Chondrocyte (in vitro differentiated cells): ENCODE data around the gene SDCBP2. TPM values are rescaled to one million over a fixed set of nuclear protein-coding genes. Genes with fewer than 3 reads are reported as not detected.

ENCODE experiments used
- DNase-seq: peaks from one replicate; pipeline ENCODE4 v3.0.0; 2021; ENCODE audit warnings: mixed read lengths, low spot score
- H3K27ac Mint-ChIP-seq: one replicate; pipeline ENCODE4 v1.8.0; 2021; ENCODE audit warnings: mild to moderate bottlenecking, moderate library complexity, mixed read lengths; ENCODE audit not compliant: unreplicated experiment
- H3K27me3 Mint-ChIP-seq: 2 replicates; pipeline ENCODE4 v1.8.0; 2021; ENCODE audit warnings: low read depth, mixed read lengths
- H3K36me3 Mint-ChIP-seq: 2 replicates; pipeline ENCODE4 v1.8.0; 2021; ENCODE audit warnings: low read depth, mixed read lengths
- H3K4me1 Mint-ChIP-seq: 2 replicates; pipeline ENCODE4 v1.8.0; 2021; ENCODE audit warnings: low read depth, mild to moderate bottlenecking, mixed read lengths
- H3K4me3 Mint-ChIP-seq: one replicate; pipeline ENCODE4 v1.8.0; 2021; ENCODE audit warnings: mild to moderate bottlenecking, moderate library complexity, mixed read lengths; ENCODE audit not compliant: unreplicated experiment
- H3K9me3 Mint-ChIP-seq: 2 replicates; pipeline ENCODE4 v1.8.0; 2021; ENCODE audit warnings: low read depth, mixed read lengths
- total RNA-seq: library from RNA; stranded (reverse); gene quantifications from 3 replicates; pipeline ENCODE4 v1.2.1, GENCODE V29; 2021
- TF ChIP-seq, protein P1 (sequence below): fragments of 200-600 bp; sonication (generic); IDR thresholded peaks from 2 replicates; pipeline ENCODE4 v1.5.0; 2021; ENCODE audit warnings: antibody characterized with exemption, mild to moderate bottlenecking, moderate library complexity

The SDCBP2 gene
- total RNA-seq, 1 donor from 2014 or later: 2.3 TPM

DNA sequence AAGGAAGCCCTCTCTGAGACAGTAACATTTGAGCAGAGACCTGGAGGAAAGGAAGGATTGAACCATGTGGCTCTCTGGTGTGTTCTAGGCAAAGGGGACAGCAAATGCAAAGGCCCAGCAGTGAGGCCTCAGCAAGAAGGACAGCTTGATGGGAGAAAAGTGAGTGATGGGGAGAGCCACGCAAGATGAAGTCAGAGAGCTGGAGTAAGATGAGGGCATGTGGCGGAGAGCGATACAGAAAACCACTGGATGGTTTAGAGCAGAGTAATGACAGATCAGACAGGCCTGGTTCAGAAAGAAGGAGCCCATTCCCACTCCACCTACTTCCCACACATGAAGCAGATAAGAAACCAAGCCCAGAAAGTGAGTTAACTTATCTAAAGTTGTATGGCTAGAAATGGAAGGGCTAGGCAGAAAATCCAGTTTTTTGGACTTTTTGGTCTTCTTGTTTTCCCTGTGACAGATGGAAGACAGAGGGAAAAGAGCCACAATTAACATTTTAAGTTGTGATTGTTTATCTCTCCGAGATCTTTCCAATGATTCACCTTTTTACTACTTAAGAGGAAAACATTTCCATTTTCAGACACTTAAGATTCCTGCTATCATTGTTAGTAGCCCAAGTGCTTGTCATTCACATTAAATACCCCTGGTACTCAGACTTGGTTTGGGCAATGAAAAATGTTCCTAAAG is 63.6 kb downstream of the SDCBP2 start:
- no peak for DNase-seq
- Mint-ChIP-seq H3K4me3 (peak overlapping the region; percentile 72), H3K36me3 (no peaks in the 10 kb centered on the region), H3K27me3 (peaks cover 3% of the 10 kb centered on the region), H3K9me3 (no peaks in the 10 kb centered on the region), H3K4me1 (peaks cover 26% of the 10 kb centered on the region), H3K27ac (peak overlapping the region; percentile 23)
- TF ChIP-seq, protein P1, sequence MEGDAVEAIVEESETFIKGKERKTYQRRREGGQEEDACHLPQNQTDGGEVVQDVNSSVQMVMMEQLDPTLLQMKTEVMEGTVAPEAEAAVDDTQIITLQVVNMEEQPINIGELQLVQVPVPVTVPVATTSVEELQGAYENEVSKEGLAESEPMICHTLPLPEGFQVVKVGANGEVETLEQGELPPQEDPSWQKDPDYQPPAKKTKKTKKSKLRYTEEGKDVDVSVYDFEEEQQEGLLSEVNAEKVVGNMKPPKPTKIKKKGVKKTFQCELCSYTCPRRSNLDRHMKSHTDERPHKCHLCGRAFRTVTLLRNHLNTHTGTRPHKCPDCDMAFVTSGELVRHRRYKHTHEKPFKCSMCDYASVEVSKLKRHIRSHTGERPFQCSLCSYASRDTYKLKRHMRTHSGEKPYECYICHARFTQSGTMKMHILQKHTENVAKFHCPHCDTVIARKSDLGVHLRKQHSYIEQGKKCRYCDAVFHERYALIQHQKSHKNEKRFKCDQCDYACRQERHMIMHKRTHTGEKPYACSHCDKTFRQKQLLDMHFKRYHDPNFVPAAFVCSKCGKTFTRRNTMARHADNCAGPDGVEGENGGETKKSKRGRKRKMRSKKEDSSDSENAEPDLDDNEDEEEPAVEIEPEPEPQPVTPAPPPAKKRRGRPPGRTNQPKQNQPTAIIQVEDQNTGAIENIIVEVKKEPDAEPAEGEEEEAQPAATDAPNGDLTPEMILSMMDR: no peak

DNA sequence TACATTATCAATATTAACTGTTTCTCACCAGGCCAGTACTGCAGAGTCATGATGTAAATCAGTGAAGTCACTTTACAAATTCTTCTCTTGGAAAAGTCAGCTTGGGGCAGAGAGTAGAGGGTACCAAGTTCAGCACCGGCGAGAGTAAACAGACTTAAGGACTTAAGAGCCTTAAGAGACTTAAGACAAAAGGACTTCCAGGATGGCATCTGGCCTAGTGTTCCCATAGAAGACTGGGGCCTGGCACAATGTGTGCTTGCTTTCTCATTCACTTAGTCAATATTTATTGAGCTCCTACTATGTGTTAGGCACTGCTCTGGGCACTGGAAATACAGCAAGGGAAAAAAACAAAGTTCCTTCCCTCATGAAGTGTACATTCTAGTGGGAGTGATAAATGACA is 64.2 kb downstream of the SDCBP2 start:
- H3K27me3 Mint-ChIP-seq: peaks cover 3% of the 10 kb centered on the region
- H3K27ac Mint-ChIP-seq: no peak overlapping the region
- H3K36me3 Mint-ChIP-seq: no peaks in the 10 kb centered on the region
- H3K9me3 Mint-ChIP-seq: no peaks in the 10 kb centered on the region
- DNase-seq: no peak
- H3K4me1 Mint-ChIP-seq: peaks cover 26% of the 10 kb centered on the region
- TF ChIP-seq, protein P1: no peak
- no peak overlapping the region for H3K4me3 Mint-ChIP-seq

DNA sequence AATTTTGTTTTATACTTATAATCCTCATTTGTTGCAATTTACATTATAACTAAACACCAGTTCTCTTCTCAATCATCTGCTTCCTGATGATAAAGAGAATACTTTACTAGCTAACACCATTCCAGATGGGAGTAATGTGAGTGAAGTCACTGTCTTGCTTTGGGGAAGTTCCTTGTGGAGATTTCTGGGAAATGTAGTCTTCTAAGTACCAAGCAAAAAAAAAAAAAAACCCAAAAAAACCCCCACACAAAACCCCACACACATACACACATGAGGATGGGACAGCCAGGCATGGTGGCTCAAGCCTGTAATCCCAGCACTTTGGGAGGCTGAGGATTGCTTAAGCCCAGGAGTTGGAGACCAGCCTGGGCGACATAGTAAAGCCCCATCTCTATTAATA is 65.1 kb downstream of the SDCBP2 start:
- H3K27me3 Mint-ChIP-seq: peaks cover 3% of the 10 kb centered on the region
- TF ChIP-seq, protein P1: no peak
- no peak for DNase-seq
- no peaks in the 10 kb centered on the region for H3K36me3 Mint-ChIP-seq
- H3K4me3 Mint-ChIP-seq: no peak overlapping the region
- no peak overlapping the region for H3K27ac Mint-ChIP-seq
- peaks cover 26% of the 10 kb centered on the region for H3K4me1 Mint-ChIP-seq
- H3K9me3 Mint-ChIP-seq: no peaks in the 10 kb centered on the region

Other genes with a start within 250 kb of the SDCBP2 start
- gene PSMF1, start 210.5 kb downstream of the SDCBP2 start, total RNA-seq: 99.4 to 117 TPM (median 110 TPM) in 3 replicates
- gene TMEM74B, start 144.2 kb downstream of the SDCBP2 start, total RNA-seq: 0.51 to 0.65 TPM in 2 of 3 replicates, not detected in the other
- not detected in 3 replicates for gene C20orf202, start 125.7 kb downstream of the SDCBP2 start, total RNA-seq
- gene RAD21L1, start 103.1 kb downstream of the SDCBP2 start, total RNA-seq: not detected in 3 replicates
- 10.8 to 12.8 TPM (median 12.0 TPM) in 3 replicates for gene SNPH, start 62.8 kb downstream of the SDCBP2 start, total RNA-seq
- gene FKBP1A, start 63.9 kb upstream of the SDCBP2 start, total RNA-seq: 182 to 193 TPM (median 183 TPM) in 3 replicates
- gene NSFL1C, start 137.7 kb upstream of the SDCBP2 start, total RNA-seq: 70.9 to 83.5 TPM (median 75.3 TPM) in 3 replicates
- not detected in 3 replicates for gene SIRPB2, start 162.3 kb upstream of the SDCBP2 start, total RNA-seq
- gene SIRPD, start 228.6 kb upstream of the SDCBP2 start, total RNA-seq: not detected in 3 replicates